Activated T-helper 1 cell treated with anti-CD3 and anti-CD28 coated beads, Interleukin-2, amount 50 U/mL, for 16 hours (primary cell): ENCODE data around the gene FAM131A.
"Not testable (repeated sequence)": the region's sequence is repeated elsewhere in the genome, so short reads cannot be mapped to it uniquely, and the experiment has no call there.

Source experiments
- DNase-seq, 2 donors: peaks; one replicate each; pipeline ENCODE4 v3.0.0-alpha.2; 2020; ENCODE audit warnings: low read depth in 1 of 2, low spot score in 1 of 2

The FAM131A gene

GRCh38 chr3:184338511-184338945 lies 1.1 kb downstream of the FAM131A start:
- DNase-seq, result no peak

DNA sequence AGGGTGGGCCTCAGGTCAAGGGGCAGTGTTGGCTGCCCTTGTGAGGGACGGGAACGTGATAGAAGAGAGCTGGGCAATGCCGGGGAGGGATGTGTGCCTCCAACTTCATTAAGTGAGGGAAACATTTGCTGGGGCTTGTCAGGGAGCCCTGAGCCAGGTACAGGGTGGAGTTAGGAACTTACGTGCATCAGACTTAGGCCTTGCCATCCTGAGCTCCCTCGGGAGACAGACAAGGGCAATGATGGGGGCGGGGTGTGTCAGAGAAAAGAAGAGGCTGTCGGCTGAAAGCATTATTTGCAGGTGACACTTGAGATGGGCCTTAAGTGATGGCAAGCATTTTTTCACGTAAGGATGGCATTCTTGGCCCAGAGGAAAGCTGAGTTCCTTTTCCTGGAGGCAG lies 1.6 kb downstream of the FAM131A start:
- no peak for DNase-seq

DNA sequence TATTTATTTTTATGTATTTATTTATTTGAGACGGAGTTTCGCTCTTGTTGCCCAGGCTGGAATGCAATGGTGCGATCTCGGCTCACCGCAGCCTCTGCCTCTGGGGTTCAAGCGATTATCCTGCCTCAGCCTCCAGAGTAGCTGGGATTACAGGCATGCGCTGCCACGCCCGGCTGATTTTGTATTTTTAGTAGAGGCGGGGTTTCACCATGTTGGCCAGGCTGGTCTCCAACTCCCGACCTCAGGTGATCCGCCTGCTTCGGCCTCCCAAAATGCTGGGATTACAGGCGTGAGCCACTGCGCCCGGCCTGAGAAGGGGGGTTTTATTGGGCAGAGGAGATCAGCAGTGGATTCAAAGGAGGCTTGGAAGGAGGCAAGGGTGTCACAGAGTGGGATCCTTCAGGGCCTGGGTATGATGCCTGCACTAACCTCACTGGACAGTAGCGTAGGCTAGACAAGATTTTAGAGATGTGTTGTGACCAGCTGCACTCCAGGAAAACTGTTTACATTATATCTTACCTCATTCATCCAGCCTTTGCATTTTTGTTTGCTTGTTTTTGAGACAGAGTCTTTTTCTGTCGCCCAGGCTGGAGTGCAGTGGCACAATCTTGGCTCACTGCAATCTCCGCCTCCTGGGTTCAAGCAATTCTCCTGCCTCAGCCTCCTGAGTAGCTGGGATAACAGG lies 2.2 kb downstream of the FAM131A start:
- not testable (repeated sequence) for DNase-seq

DNA sequence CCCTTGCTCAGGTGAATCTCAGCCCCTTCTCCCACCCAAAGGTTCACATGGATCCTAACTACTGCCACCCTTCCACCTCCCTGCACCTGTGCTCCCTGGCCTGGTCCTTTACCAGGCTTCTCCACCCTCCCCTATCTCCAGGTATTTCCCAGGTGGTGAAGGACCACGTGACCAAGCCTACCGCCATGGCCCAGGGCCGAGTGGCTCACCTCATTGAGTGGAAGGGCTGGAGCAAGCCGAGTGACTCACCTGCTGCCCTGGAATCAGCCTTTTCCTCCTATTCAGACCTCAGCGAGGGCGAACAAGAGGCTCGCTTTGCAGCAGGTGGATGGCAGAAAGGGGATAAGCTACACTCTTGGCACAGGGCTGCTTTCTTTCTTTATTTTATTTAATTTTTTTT lies 4.5 kb downstream of the FAM131A start:
- DNase-seq, result no peak

- no peak for DNase-seq
These were observed 5.9 kb downstream of the FAM131A start for GRCh38 chr3:184343200-184343876.

DNA sequence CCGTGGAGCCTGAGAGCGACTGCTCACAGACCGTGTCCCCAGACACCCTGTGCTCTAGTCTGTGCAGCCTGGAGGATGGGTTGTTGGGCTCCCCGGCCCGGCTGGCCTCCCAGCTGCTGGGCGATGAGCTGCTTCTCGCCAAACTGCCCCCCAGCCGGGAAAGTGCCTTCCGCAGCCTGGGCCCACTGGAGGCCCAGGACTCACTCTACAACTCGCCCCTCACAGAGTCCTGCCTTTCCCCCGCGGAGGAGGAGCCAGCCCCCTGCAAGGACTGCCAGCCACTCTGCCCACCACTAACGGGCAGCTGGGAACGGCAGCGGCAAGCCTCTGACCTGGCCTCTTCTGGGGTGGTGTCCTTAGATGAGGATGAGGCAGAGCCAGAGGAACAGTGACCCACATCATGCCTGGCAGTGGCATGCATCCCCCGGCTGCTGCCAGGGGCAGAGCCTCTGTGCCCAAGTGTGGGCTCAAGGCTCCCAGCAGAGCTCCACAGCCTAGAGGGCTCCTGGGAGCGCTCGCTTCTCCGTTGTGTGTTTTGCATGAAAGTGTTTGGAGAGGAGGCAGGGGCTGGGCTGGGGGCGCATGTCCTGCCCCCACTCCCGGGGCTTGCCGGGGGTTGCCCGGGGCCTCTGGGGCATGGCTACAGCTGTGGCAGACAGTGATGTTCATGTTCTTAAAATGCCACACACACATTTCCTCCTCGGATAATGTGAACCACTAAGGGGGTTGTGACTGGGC lies 7.3 kb downstream of the FAM131A start:
- DNase-seq, result no peak

DNA sequence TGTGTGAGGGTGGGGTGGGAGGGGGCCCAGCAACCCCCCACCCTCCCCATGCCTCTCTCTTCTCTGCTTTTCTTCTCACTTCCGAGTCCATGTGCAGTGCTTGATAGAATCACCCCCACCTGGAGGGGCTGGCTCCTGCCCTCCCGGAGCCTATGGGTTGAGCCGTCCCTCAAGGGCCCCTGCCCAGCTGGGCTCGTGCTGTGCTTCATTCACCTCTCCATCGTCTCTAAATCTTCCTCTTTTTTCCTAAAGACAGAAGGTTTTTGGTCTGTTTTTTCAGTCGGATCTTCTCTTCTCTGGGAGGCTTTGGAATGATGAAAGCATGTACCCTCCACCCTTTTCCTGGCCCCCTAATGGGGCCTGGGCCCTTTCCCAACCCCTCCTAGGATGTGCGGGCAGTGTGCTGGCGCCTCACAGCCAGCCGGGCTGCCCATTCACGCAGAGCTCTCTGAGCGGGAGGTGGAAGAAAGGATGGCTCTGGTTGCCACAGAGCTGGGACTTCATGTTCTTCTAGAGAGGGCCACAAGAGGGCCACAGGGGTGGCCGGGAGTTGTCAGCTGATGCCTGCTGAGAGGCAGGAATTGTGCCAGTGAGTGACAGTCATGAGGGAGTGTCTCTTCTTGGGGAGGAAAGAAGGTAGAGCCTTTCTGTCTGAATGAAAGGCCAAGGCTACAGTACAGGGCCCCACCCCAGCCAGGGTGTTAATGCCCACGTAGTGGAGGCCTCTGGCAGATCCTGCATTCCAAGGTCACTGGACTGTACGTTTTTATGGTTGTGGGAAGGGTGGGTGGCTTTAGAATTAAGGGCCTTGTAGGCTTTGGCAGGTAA lies 8.1 kb downstream of the FAM131A start:
- no peak for DNase-seq

GRCh38 chr3:184346480-184347190 lies 9.2 kb downstream of the FAM131A start:
- no peak for DNase-seq

- no peak for DNase-seq
These were observed 10.1 kb downstream of the FAM131A start for GRCh38 chr3:184347321-184348056.

GRCh38 chr3:184348057-184348382 lies 10.6 kb downstream of the FAM131A start:
- no peak for DNase-seq

DNA sequence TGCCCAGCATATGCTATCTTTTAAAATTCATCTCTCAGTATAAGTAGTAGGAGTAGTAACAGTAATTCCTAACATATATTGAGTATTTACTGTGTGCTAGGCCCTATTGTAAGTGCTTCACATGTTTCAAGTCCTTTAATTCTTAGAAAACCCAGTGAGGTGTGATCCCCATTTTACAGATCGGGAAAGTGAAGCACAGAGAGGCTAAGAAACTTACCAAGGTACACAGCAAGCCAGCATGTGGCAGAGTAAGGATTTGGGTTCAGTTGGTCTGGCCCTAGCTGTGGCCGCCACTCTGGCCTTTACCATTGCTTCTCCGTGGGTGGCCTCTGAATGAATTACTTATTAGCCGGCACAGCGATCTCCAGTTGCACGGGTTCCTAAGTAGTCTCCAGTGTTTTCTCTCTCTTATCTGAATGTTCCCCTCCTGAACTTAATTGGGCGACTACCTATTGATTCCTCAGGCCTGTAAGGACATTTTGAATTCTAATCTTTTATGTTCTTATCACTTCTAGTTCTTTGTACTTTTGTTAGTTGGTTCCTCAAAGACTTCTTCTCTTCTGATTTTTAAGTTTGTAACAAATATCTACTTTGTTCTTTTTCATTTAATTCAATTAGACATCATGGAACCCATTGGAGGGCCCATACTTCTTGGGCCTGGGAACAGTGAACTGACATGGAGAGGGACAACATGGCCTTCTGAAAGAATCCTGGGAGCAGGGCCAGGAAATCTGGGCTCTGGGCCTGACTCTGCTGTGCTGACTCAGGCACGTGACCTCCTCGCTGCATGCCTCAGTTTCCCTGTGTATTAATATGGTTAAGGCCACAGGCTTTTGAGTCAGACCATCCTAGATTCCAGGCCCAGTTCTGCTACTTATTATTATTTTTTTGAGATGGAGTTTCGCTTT lies 12.4 kb downstream of the FAM131A start:
- no peak for DNase-seq

GRCh38 chr3:184350618-184351017 lies 13.2 kb downstream of the FAM131A start:
- DNase-seq, result no peak

GRCh38 chr3:184351511-184352148 lies 14.2 kb downstream of the FAM131A start:
- DNase-seq, result no peak

DNA sequence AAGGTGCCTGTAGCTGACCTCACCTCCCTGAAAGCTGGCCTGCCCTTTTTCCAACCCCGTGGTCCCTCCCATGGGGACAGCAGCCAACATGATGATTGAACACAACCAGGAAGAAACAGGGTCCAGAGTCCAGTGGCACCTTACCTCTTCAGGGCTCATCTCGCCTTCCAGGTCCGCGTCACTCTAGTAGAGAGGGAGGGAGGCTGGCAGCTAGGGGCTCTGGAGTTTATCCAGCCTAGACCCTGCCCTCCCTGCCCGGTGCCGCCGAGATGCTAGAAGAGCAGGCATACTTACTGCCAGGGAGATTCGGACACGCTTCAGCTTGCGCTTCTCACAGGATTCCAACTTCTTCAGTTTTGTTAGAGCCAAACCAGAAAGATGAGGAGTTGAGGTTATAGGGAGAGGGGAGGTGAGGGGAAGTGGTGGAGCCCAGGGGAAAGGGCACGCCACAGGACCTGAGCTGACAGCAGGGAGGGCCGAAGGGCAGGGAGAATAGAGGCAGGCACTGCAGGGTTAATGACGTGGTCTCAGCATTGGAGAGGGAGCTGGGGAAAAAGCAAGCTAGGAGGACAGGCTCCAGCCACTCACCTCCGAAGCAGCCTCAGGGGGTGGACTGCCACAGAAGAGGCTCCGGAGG lies 14.9 kb downstream of the FAM131A start:
- no peak for DNase-seq

- no peak for DNase-seq
These were observed 15.6 kb downstream of the FAM131A start for GRCh38 chr3:184352897-184353545.

DNA sequence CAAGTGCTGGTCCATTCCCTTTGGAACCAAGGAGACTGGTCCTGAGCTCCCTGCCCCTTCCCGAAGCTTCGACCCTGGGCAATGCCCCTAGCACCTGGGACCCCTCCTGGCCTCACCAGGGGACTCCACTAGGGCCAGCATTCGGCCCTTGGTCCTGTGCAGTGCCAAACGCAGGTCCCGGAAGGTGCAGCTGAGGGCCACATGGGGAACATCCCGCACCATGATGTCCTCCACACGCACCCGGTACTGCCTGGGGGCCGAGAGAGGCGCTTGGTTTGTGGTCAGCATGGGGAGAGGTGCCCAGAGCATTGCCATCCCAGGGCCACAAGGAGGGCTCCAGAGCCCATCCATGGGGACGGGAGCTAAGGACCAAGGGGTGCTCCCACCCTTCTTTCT lies 16.1 kb downstream of the FAM131A start:
- DNase-seq, result no peak

GRCh38 chr3:184354121-184354728 lies 16.8 kb downstream of the FAM131A start:
- peak; percentile 41 to 43 for DNase-seq
